Neuronal stem cell (in vitro differentiated cells): ENCODE results near the gene ETV6.

Experiments used
- DNase-seq: peaks from one replicate; pipeline ENCODE4 v3.0.0-alpha.2; 2013; ENCODE audit warnings: low spot score
- H2AFZ ChIP-seq: one replicate; pipeline ENCODE4 v1.6.1; 2013; ENCODE audit warnings: mild to moderate bottlenecking, low read length, inconsistent platforms
- H2AK5ac ChIP-seq: 2 replicates; pipeline ENCODE4 v1.6.1; 2013; ENCODE audit warnings: low read depth, mild to moderate bottlenecking, inconsistent platforms, low read length, moderate library complexity, mixed read lengths
- H2BK120ac ChIP-seq: 2 replicates; pipeline ENCODE4 v1.6.1; 2013; ENCODE audit warnings: low read depth, mild to moderate bottlenecking, inconsistent platforms, low read length, moderate library complexity, mixed read lengths
- H2BK12ac ChIP-seq: one replicate; pipeline ENCODE4 v1.6.1; 2013; ENCODE audit warnings: low read length, inconsistent platforms
- H2BK15ac ChIP-seq: 2 replicates; pipeline ENCODE4 v1.6.1; 2013; ENCODE audit warnings: mild to moderate bottlenecking, low read length, inconsistent platforms, mixed read lengths
- H2BK5ac ChIP-seq: one replicate; pipeline ENCODE4 v1.6.1; 2013; ENCODE audit warnings: inconsistent platforms, mild to moderate bottlenecking, low read length, moderate library complexity
- H3K14ac ChIP-seq: one replicate; pipeline ENCODE4 v1.6.1; 2013; ENCODE audit warnings: low read length, inconsistent platforms
- H3K18ac ChIP-seq: 2 replicates; pipeline ENCODE4 v1.6.1; 2013; ENCODE audit warnings: low read length, inconsistent platforms
- H3K23ac ChIP-seq: 2 replicates; pipeline ENCODE4 v1.6.1; 2013; ENCODE audit warnings: low read depth, mild to moderate bottlenecking, mixed read lengths, low read length, inconsistent platforms; ENCODE audit not compliant: poor library complexity
- H3K27ac ChIP-seq: replicated peaks from 3 replicates; pipeline ENCODE4 v1.5.1; 2013; ENCODE audit warnings: low read length, inconsistent platforms
- H3K27me3 ChIP-seq, 3 experiments: 2 replicates each; pipeline ENCODE4 v1.6.1; 2013; ENCODE audit warnings: low read length in 3 of 3, mild to moderate bottlenecking in 2 of 3, inconsistent platforms in 1 of 3, low read depth in 1 of 3, mixed read lengths in 1 of 3, moderate library complexity in 1 of 3; ENCODE audit not compliant: control insufficient read depth in 3 of 3, insufficient read depth in 3 of 3
- H3K36me3 ChIP-seq, 2 donors: replicated peaks in 1 of 2; 2 replicates each; pipeline ENCODE4 v1.6.1; 2013; ENCODE audit warnings: low read length in 2 of 2; ENCODE audit not compliant: control insufficient read depth in 2 of 2, insufficient read depth in 2 of 2
- H3K4ac ChIP-seq: 2 replicates; pipeline ENCODE4 v1.6.1; 2013; ENCODE audit warnings: inconsistent platforms, mild to moderate bottlenecking, low read length, moderate library complexity
- H3K4me1 ChIP-seq, 2 donors: 1 replicate in 1 of 2; 2 replicates in 1 of 2; pipeline ENCODE4 v1.6.1; 2013; ENCODE audit warnings: low read length in 2 of 2, low read depth in 1 of 2; ENCODE audit not compliant: control insufficient read depth in 2 of 2, insufficient read depth in 1 of 2
- H3K4me2 ChIP-seq: one replicate; pipeline ENCODE4 v1.6.1; 2013; ENCODE audit warnings: mild to moderate bottlenecking, low read length, inconsistent platforms; ENCODE audit not compliant: insufficient read depth, poor library complexity, severe bottlenecking
- H3K4me3 ChIP-seq, 2 donors: 2 replicates each; pipeline ENCODE4 v1.5.1; 2013; ENCODE audit warnings: low read length in 2 of 2, mild to moderate bottlenecking in 2 of 2, inconsistent platforms in 1 of 2, moderate library complexity in 1 of 2
- H3K79me1 ChIP-seq: one replicate; pipeline ENCODE4 v1.6.1; 2013; ENCODE audit warnings: low read depth, mild to moderate bottlenecking, inconsistent platforms, low read length, moderate library complexity
- H3K9ac ChIP-seq: one replicate; pipeline ENCODE4 v1.6.1; 2013; ENCODE audit warnings: mild to moderate bottlenecking, low read depth, low read length, inconsistent platforms; ENCODE audit not compliant: poor library complexity
- H3K9me3 ChIP-seq, 2 donors: replicated peaks in 1 of 2; 2 replicates each; pipeline versions ENCODE3 to v1.6.1; 2013; ENCODE audit warnings: low read length in 2 of 2, mild to moderate bottlenecking in 2 of 2, inconsistent platforms in 1 of 2, low read depth in 1 of 2, mixed read lengths in 1 of 2, moderate library complexity in 1 of 2; ENCODE audit not compliant: control insufficient read depth in 2 of 2, insufficient read depth in 1 of 2
- H4K8ac ChIP-seq: one replicate; pipeline ENCODE4 v1.6.1; 2013; ENCODE audit warnings: low read depth, mild to moderate bottlenecking, inconsistent platforms, low read length, moderate library complexity
- H4K91ac ChIP-seq: one replicate; pipeline ENCODE4 v1.6.1; 2013; ENCODE audit warnings: low read length, low read depth, mild to moderate bottlenecking, inconsistent platforms; ENCODE audit not compliant: poor library complexity
- WGBS, 2 donors: extraction: QIAGEN DNeasy Blood & Tissue Kit; methylation state at CpG; one replicate each; pipeline ENCODE4 v1.1.7; 2013; ENCODE audit warnings: missing lambda C conversion rate in 2 of 2, mixed read lengths in 1 of 2; ENCODE audit not compliant: insufficient read length in 2 of 2, insufficient replicate concordance in 1 of 2; ENCODE audit errors: extremely low coverage in 2 of 2; 5-methylcytosine and 5-hydroxymethylcytosine counted together

Gene ETV6

GRCh38 chr12:11685716-11686115 is 36.2 kb downstream of the ETV6 start:
- Histone ChIP-seq H3K4me2 (no peak overlapping the region), H4K8ac (no peak overlapping the region), H3K36me3 (no peaks in the 10 kb centered on the region), H3K9me3 (peaks cover 0 to 3% of the 10 kb centered on the region in 2 donors), H3K27me3 (no peaks in the 10 kb centered on the region), H4K91ac (no peak overlapping the region), H3K4me1 (no peaks in the 10 kb centered on the region), H3K14ac (no peak overlapping the region), H3K4me3 (no peak overlapping the region), H2BK5ac (no peak overlapping the region), H2BK120ac (no peak overlapping the region), H3K27ac (no peak overlapping the region), H2AK5ac (no peak overlapping the region), H3K4ac (no peak overlapping the region), H3K79me1 (no peaks in the 10 kb centered on the region), H3K23ac (no peak overlapping the region), H3K9ac (no peak overlapping the region), H2BK15ac (no peak overlapping the region), H2AFZ (no peak overlapping the region), H2BK12ac (no peak overlapping the region), H3K18ac (no peak overlapping the region)
- DNase-seq, result no peak
- WGBS, 2 donors, result no CpG with 5 or more reads among the region's 2 CpGs

GRCh38 chr12:11686120-11686519 is 36.6 kb downstream of the ETV6 start:
- H2AFZ ChIP-seq, result no peak overlapping the region
- no peak overlapping the region for H3K4me2 ChIP-seq
- H2BK5ac ChIP-seq, result no peak overlapping the region
- H3K14ac ChIP-seq, result no peak overlapping the region
- H3K4me3 ChIP-seq, result no peak overlapping the region
- H3K79me1 ChIP-seq, result no peaks in the 10 kb centered on the region
- no peak overlapping the region for H2BK12ac ChIP-seq
- peaks cover 0 to 3% of the 10 kb centered on the region in 2 donors for H3K9me3 ChIP-seq
- no peak overlapping the region for H2BK120ac ChIP-seq
- no peaks in the 10 kb centered on the region for H3K27me3 ChIP-seq
- no peak overlapping the region for H3K23ac ChIP-seq
- H3K36me3 ChIP-seq, result no peaks in the 10 kb centered on the region
- no peak overlapping the region for H4K8ac ChIP-seq
- no peak for DNase-seq
- no peak overlapping the region for H3K9ac ChIP-seq
- no peak overlapping the region for H3K18ac ChIP-seq
- H3K4ac ChIP-seq, result no peak overlapping the region
- no peak overlapping the region for H4K91ac ChIP-seq
- no peak overlapping the region for H2BK15ac ChIP-seq
- H2AK5ac ChIP-seq, result no peak overlapping the region
- H3K4me1 ChIP-seq, result no peaks in the 10 kb centered on the region
- no CpG with 5 or more reads among the region's 2 CpGs for WGBS, 2 donors
- no peak overlapping the region for H3K27ac ChIP-seq

GRCh38 chr12:11687528-11687927 is 38.1 kb downstream of the ETV6 start:
- Histone ChIP-seq H2AK5ac (no peak overlapping the region), H3K4me2 (no peak overlapping the region), H3K4me1 (no peaks in the 10 kb centered on the region), H3K79me1 (no peaks in the 10 kb centered on the region), H2BK5ac (no peak overlapping the region), H4K91ac (no peak overlapping the region), H4K8ac (no peak overlapping the region), H2BK120ac (no peak overlapping the region), H3K36me3 (no peaks in the 10 kb centered on the region), H3K14ac (no peak overlapping the region), H2BK15ac (no peak overlapping the region), H3K9ac (no peak overlapping the region), H3K18ac (no peak overlapping the region), H3K4ac (no peak overlapping the region), H3K27ac (no peak overlapping the region), H2BK12ac (no peak overlapping the region), H3K27me3 (no peaks in the 10 kb centered on the region), H3K9me3 (peaks cover 0 to 3% of the 10 kb centered on the region in 2 donors), H3K4me3 (no peak overlapping the region), H2AFZ (no peak overlapping the region), H3K23ac (no peak overlapping the region)
- DNase-seq, result no peak
- WGBS, 2 donors, result no CpG with 5 or more reads among the region's 2 CpGs

- Histone ChIP-seq H3K9ac (no peak overlapping the region), H3K36me3 (no peaks in the 10 kb centered on the region), H3K18ac (no peak overlapping the region), H3K4ac (no peak overlapping the region), H2BK15ac (no peak overlapping the region), H3K79me1 (peaks cover 4% of the 10 kb centered on the region), H2AK5ac (no peak overlapping the region), H2AFZ (no peak overlapping the region), H3K27ac (no peak overlapping the region), H3K4me1 (no peaks in the 10 kb centered on the region), H2BK120ac (no peak overlapping the region), H3K4me3 (no peak overlapping the region), H2BK5ac (no peak overlapping the region), H4K8ac (no peak overlapping the region), H3K14ac (no peak overlapping the region), H3K9me3 (peaks cover 0 to 3% of the 10 kb centered on the region in 2 donors), H3K4me2 (no peak overlapping the region), H3K27me3 (no peaks in the 10 kb centered on the region), H4K91ac (no peak overlapping the region), H2BK12ac (no peak overlapping the region), H3K23ac (no peak overlapping the region)
- no peak for DNase-seq
- WGBS, 2 donors, result no CpG with 5 or more reads among the region's 4 CpGs
These were observed 38.9 kb downstream of the ETV6 start for GRCh38 chr12:11688379-11688778.
